Measurements from ENCODE around the gene KCNAB1. TPM values are rescaled to one million over a fixed set of nuclear protein-coding genes. Genes with fewer than 3 reads are reported as not detected.

KCNAB1 gene
- total and polyA plus RNA-seq, 2 donors (not counting 3 experiments of a cell fraction or from before 2014, with no cell fraction given) = 0.21 TPM; not detected in 1

- CTCF ChIA-PET = interaction anchor here (1.0 kb wide), 2 partner anchors 8 to 12 kb away, joined by 3 read pairs; no protein-coding TSS in a partner anchor
- H3K36me3 ChIP-seq (ENCODE audit: control insufficient read depth in 2 of 2, extremely low read depth in 1 of 2, insufficient read depth in 2 of 2, low read length in 2 of 2) = no peaks in the 10 kb centered on the region
- TF ChIP-seq MAX (IDR thresholded peaks at IDR 0.05; ENCODE audit: insufficient read depth, insufficient read length) (no peak), GATA2 (IDR thresholded peaks at IDR 0.05; ENCODE audit: insufficient read depth, insufficient read length, low read depth, low read length) (no peak), POLR2A (IDR thresholded peaks at IDR 0.05; ENCODE audit: low read depth, low read length) (no peak), POLR2AphosphoS5 (IDR thresholded peaks at IDR 0.05; ENCODE audit: insufficient read depth, low read depth, low read length) (no peak), MYC (IDR thresholded peaks at IDR 0.05; ENCODE audit: low read depth, low read length) (no peak), FOS (IDR thresholded peaks at IDR 0.05; ENCODE audit: borderline replicate concordance, insufficient read depth, low read length) (no peak)
- H3K9me1 ChIP-seq (replicated peaks; ENCODE audit: control insufficient read depth, extremely low read depth, insufficient read depth, low read length) = no peaks in the 10 kb centered on the region
- H3K4me3 ChIP-seq (replicated peaks in 1 of 3; ENCODE audit: insufficient read depth in 1 of 3, low read depth in 1 of 3, low read length in 3 of 3) = no peak overlapping the region
- no peak overlapping the region for H3K9ac ChIP-seq (replicated peaks; ENCODE audit: extremely low read depth, insufficient read depth, low read length)
- no peak for FAIRE-seq
- no peak overlapping the region for H2AFZ ChIP-seq (ENCODE audit: low read depth, low read length)
- no peak overlapping the region for H3K27ac ChIP-seq (ENCODE audit: insufficient read depth, low read depth, low read length)
- intact Hi-C loops (cut with micrococcal nuclease) = no loop called here
- H3K4me1 ChIP-seq (ENCODE audit: control insufficient read depth, extremely low read depth, insufficient read depth, low read length) = no peaks in the 10 kb centered on the region
- no peak for DNase-seq (ENCODE audit: low read depth, low spot score)
- H3K79me2 ChIP-seq (ENCODE audit: control insufficient read depth, insufficient read depth, low read length) = no peaks in the 10 kb centered on the region
- peaks cover 0 to 6% of the 10 kb centered on the region in 2 experiments for H3K27me3 ChIP-seq (ENCODE audit: control insufficient read depth in 2 of 2, insufficient read depth in 2 of 2, low read length in 2 of 2)
- no peaks in the 10 kb centered on the region for H4K20me1 ChIP-seq (replicated peaks; ENCODE audit: control insufficient read depth, extremely low read depth, insufficient read depth, low read length)
- no peak overlapping the region for H3K4me2 ChIP-seq (ENCODE audit: insufficient read depth, low read length)
- dilution Hi-C loops (cut with MboI; ENCODE audit: extremely low pct_ligation_motif_present, low sequenced_read_pairs) = no loop called here
- no TSS peak for BruUV-seq (replicated peaks)
- H3K9me3 ChIP-seq (replicated peaks; ENCODE audit: control insufficient read depth, insufficient read depth, low read length) = no peaks in the 10 kb centered on the region
- POLR2A ChIA-PET = no interaction called here
Measured at GRCh38 chr3:156090126-156090525, 30.3 kb upstream of the KCNAB1 start.

- Histone ChIP-seq H3K9me1 (replicated peaks; ENCODE audit: control insufficient read depth, extremely low read depth, insufficient read depth, low read length) (no peaks in the 10 kb centered on the region), H3K27me3 (ENCODE audit: control insufficient read depth in 2 of 2, insufficient read depth in 2 of 2, low read length in 2 of 2) (peaks cover 0 to 3% of the 10 kb centered on the region in 2 experiments), H2AFZ (ENCODE audit: low read depth, low read length) (no peak overlapping the region), H3K4me1 (ENCODE audit: control insufficient read depth, extremely low read depth, insufficient read depth, low read length) (no peaks in the 10 kb centered on the region), H3K4me2 (ENCODE audit: insufficient read depth, low read length) (no peak overlapping the region), H3K4me3 (replicated peaks in 1 of 3; ENCODE audit: insufficient read depth in 1 of 3, low read depth in 1 of 3, low read length in 3 of 3) (no peak overlapping the region), H3K36me3 (ENCODE audit: control insufficient read depth in 2 of 2, extremely low read depth in 1 of 2, insufficient read depth in 2 of 2, low read length in 2 of 2) (no peaks in the 10 kb centered on the region), H3K9ac (replicated peaks; ENCODE audit: extremely low read depth, insufficient read depth, low read length) (no peak overlapping the region), H3K9me3 (replicated peaks; ENCODE audit: control insufficient read depth, insufficient read depth, low read length) (no peaks in the 10 kb centered on the region), H4K20me1 (replicated peaks; ENCODE audit: control insufficient read depth, extremely low read depth, insufficient read depth, low read length) (no peaks in the 10 kb centered on the region), H3K79me2 (ENCODE audit: control insufficient read depth, insufficient read depth, low read length) (no peaks in the 10 kb centered on the region), H3K27ac (ENCODE audit: insufficient read depth, low read depth, low read length) (no peak overlapping the region)
- no peak for FAIRE-seq
- TF ChIP-seq POLR2AphosphoS5 (IDR thresholded peaks at IDR 0.05; ENCODE audit: insufficient read depth, low read depth, low read length) (no peak), MYC (IDR thresholded peaks at IDR 0.05; ENCODE audit: low read depth, low read length) (no peak), JUN (IDR thresholded peaks at IDR 0.05; ENCODE audit: borderline replicate concordance, insufficient read depth, insufficient read length, low read depth) (no peak), MAX (IDR thresholded peaks at IDR 0.05; ENCODE audit: insufficient read depth, insufficient read length) (no peak), POLR2A (IDR thresholded peaks at IDR 0.05; ENCODE audit: low read depth, low read length) (no peak), CTCF (IDR thresholded peaks at IDR 0.05; ENCODE audit: extremely low read depth in 1 of 2, insufficient read depth in 1 of 2, low read depth in 1 of 2, low read length in 2 of 2) (no peak)
- no TSS peak for BruUV-seq (replicated peaks)
- CTCF ChIA-PET = interaction anchor here (1.2 to 1.6 kb wide), 2 partner anchors 8 to 9 kb away, joined by 3 to 4 read pairs; no protein-coding TSS in a partner anchor
- no peak for DNase-seq (ENCODE audit: low read depth, low spot score)
- POLR2A ChIA-PET = no interaction called here
- intact Hi-C loops (cut with micrococcal nuclease) (no loop called here), dilution Hi-C loops (cut with MboI; ENCODE audit: extremely low pct_ligation_motif_present, low sequenced_read_pairs) (no loop called here)
Measured at GRCh38 chr3:156093964-156094363, 26.4 kb upstream of the KCNAB1 start.

All from endothelial cell of umbilical vein (primary cell).